ENCODE results near the gene PCGF6.
A peak's percentile ranks its signal among the peaks of the same experiment; 100 is the strongest.
"Not testable (repeated sequence)": the region's sequence is repeated elsewhere in the genome, so short reads cannot be mapped to it uniquely, and the experiment has no call there.

The PCGF6 gene

DNA sequence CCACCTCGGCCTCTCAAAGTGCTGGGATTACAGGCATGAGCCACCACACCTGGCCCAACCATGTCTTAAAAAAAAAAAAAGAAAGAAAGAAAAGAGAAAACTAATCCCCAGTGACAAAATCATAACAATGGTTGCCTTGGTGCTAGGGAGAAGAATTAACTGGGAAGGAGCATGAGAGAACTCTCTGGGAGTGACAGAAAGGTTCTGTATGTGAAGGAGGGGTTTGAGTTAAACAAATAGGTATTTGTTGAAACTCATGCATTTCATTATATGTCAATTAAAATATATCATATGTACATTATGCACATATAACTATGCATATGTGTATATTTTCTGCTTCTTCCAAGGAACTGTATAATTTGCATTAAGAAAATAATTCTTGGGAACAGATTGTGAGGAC lies 40.7 kb downstream of the PCGF6 start:
- no peak for DNase-seq

GRCh38 chr10:103307594-103307993 lies 43.3 kb downstream of the PCGF6 start:
- no peak for DNase-seq

DNA sequence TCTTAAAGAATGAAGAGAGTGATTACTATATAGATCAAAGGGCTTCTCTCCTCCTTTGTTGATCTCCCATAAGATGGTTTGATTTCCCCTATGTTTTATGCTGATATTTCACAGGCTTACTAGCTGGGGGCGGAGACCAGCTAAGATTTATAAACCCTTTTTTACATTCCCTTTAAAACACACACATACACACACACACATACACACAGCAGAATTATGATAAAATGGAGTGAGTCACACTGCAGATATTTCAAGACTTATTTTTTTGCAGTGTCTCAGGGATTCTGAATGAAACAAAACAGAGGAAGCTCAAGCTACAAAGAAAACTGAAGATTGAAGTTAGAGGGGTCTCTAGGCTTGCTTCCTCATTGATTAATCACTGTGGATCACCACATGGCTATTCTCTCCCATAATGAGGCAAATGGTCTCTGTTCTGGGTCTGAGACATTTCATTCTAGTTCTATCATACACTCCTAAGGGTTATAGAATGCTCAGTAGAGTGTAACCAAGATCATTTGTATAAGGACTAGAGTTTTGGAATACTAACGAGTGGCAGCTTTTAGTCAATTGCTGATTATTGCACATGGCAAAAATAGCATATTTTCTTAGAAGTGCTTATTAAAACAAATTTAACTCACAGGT lies 55.4 kb downstream of the PCGF6 start:
- no peak for DNase-seq

DNA sequence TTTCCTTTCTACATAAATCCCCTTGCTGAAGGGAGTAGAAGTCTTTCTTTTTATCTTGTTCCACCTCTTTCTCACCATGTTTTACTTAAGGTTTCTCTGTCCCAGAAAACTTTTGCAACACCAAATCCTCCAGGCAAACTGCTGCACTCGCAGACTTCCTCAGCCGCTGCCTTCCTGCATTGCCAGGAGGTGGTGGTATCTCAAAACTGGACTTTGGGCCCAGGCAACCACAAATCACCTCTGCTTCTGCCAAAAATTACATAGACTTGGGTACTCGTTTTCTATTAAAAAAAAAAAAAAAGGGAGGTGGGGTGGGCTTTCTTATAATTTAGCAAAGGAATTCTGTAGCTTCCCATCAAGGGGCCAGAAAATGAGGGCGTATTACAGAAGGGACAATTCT lies 59.4 kb downstream of the PCGF6 start:
- no peak for DNase-seq

DNA sequence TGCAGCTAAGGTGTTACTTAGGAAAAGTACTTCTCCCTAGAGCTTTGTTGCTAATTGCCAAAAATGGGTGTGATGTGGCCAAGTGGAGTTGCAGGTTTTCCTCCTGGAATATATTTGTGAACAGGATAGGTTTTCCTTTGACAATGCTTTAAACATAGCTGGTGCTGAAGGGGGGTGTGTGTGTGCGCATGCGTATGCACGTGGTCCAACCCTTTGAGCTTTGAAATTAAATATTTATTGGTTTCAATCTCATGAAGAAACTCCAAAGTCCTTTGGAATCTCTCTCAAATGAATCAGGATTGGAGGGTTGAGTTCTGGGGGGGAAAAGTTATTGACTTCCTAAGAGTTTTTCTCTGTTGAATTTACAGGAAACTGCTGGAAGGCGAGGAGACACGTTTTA lies 62.9 kb downstream of the PCGF6 start:
- no peak for DNase-seq

GRCh38 chr10:103284170-103284569 lies 66.8 kb downstream of the PCGF6 start:
- DNase-seq = peak; percentile 19

DNA sequence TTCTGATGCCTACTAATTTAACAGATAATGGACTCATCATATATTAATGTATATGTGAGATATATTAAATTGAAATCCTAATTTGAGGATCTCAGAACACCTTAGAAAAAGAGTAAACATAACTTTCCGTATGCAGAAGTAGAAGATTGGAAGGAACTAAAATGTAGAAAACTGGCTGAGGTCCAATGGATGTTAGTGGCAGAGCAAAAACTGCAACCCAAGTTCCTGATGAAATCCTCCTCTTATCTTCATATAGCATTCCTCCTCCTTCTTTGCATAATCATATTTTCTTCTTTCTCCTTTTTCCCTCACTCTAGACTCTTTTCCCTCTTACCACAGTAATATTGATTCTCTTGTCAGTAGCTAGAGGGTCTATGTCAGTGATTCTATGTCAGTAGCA lies 68.0 kb downstream of the PCGF6 start:
- DNase-seq = no peak

- no peak for DNase-seq
These were observed 69.2 kb downstream of the PCGF6 start for GRCh38 chr10:103281753-103282152.

DNA sequence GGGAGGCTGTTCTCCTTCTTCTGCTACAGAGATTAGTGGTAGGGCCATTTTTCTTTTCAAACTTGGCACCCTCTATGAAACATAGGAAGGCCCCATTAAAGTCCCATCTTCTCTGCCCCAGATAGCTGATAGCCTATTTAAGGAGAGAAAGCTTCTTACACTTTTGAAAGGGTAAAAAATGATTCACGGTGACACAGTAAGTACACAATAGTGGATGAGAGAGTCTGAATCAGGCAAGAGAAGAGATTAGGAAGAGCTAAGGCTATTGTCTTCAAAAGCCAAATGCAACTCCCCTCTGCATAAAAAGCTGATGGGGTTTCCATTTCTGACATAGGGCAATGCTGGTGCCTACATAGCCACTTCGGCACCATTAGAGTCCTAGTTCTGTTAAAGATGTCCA lies 70.4 kb downstream of the PCGF6 start:
- DNase-seq = no peak

DNA sequence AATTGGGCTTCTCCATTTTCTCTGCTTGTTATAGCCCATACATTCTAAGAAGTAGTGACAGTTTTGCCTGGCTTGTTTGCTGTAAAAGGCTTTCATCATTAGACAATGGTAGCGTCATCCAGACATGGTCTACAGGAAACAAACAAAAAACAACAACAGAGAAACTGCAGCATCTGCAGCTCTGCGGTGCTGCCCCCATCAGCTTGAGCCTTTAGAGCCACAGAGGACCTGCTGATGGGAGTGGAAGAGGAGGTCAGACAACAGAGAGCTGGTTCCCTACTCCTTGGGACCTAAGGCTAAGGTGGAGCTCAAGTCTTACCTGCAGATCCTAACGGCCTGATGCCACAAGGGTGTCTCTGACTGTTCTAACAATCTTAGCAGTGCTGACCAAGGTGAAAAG lies 70.9 kb downstream of the PCGF6 start:
- no peak for DNase-seq

DNA sequence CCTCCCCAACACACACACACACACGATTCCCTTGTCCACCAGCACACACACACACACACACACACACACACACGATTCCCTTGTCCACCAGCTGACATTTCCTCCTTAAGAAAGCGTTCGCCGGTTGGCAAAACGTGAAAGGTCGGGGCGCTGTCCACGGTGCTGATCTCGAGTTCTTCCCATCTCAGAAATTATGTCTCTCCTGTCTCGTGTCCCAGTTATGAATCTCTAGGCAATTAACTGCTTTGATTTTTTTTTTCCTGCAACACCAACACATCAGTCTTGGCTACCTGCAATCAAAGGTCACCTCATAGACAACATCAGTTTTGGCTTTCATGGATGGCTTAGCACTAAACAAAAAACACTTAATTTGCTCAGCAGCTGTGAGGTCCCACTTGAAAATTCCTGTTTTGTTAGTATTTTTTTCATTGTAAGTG lies 72.1 kb downstream of the PCGF6 start:
- DNase-seq = peak; percentile 20

- DNase-seq = no peak
These were observed 72.5 kb downstream of the PCGF6 start for GRCh38 chr10:103278537-103278823.

GRCh38 chr10:103277713-103278536 lies 73.0 kb downstream of the PCGF6 start:
- no peak for DNase-seq

GRCh38 chr10:103276896-103277712 lies 73.8 kb downstream of the PCGF6 start, which contains the start of gene INA:
TSS of gene INA (plus strand) at chr10:103277138. CDS start at chr10:103277212, 74 bp downstream.
- DNase-seq = peak; percentile 6

DNA sequence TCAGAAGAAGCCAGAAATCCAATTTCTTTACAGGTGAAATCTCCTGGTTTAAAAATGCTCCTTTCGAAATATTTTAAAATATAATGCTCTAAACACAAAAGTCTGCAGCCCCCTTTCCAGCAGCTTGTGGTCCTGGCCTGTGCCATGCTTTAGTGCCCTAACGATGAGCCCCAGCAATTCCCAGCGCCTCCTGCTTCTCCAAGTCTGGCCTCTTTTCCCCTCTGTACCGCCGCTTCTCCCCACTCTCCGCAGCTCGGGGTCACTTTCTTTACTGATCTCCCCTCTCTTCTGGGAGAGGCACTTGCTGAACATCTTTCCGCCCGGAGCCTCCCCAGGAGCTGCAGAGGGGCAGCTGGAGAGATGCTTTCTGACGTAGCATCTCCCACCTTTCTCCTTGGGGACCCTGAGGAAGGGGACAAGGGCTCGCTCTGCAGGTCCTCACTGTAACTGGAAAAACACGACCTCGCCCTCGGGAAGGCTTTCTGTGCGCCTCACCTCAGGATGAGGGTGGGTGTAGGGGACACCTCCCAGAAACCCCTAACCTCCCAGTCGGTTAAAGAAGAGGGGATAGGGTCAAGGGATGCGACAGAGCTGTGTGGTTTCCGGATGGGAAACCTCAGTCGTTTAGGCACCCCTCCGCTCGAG lies 74.6 kb downstream of the PCGF6 start:
- no peak for DNase-seq

- peak; percentile 89 for DNase-seq
These were observed 77.9 kb downstream of the PCGF6 start for GRCh38 chr10:103273041-103273441.

DNA sequence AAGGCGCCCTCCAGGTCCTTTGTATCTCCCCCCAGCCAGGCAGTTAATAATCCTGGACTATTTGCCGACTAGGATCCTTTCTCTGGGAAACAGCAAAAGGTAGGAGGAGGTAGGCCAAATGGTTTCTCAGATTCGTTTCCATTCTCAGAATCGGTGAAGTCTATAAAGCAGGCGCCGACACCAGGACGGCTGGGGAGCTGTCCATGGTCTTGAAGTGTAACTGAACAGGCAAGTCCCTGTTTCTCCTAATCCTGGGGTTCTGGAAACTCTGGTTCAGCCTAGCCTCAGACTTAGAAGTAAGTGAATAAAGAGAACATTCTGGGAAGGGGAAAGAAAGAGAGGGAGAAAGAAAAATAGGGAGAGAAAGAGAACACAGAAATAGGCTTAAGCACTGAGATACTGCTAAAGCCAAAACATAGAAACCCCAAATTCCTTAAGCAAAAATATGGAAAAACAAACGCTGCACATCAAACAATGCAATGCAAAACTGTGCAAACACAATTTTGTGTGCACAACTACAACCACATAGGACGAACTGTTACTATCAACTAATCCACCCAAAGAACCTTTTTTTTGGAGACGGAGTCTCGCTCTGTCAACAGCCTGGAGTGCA lies 85.1 kb downstream of the PCGF6 start:
- DNase-seq = peak; percentile 3

GRCh38 chr10:103262229-103262628 lies 88.7 kb downstream of the PCGF6 start:
- DNase-seq = no peak

GRCh38 chr10:103259989-103260388 lies 91.0 kb downstream of the PCGF6 start:
- DNase-seq = no peak

DNA sequence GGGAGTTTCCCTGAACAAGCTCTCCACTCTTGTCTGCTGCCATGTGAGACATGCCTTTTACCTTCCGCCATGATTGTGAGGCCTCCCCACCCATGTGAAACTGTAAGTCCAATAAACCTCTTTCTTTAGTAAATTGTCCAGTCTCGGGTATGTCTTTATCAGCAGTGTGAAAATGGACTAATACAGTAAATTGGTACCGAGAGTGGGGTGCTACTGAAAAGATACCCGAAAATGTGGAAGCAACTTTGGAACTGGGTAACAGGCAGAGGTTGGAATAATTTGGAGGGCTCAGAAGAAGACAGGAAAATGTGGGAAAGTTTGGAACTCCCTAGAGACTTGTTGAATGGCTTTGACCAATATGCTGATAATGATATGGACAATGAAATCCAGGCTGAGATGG lies 92.0 kb downstream of the PCGF6 start:
- not testable (repeated sequence) for DNase-seq

- no peak for DNase-seq
These were observed 93.1 kb downstream of the PCGF6 start for GRCh38 chr10:103257812-103258211.

DNA sequence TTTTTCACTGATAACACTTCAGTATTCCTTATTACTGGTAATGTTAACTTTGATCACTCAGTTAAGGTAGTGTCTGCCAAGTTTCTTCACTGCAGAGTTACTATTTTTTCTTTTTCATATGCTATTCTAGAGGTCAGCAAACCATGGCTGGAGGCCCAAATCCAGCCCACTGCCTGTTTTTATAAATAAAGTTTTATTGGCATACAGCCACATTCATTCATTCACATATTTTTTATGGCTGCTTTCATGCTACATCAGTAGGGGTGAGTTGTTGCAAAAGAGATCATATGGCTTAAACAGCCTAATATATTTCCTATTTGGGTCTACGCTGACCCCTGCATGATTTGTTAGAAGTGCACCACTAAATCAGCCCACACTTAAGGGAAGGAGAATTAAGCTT lies 94.3 kb downstream of the PCGF6 start:
- DNase-seq = no peak

All from T1000 (cell line).